ENCODE results near the gene TREM2. TPM values are rescaled to one million over a fixed set of nuclear protein-coding genes. Genes with fewer than 3 reads are reported as not detected.

Gene TREM2
- not detected in 2 replicates for total RNA-seq

GRCh38 chr6:41162687-41163418, at the start of gene TREM2:
Gene TREM2, minus strand, starts transcription at chr6:41163116. Its CDS starts 34 bp downstream, at chr6:41163082.

DNA sequence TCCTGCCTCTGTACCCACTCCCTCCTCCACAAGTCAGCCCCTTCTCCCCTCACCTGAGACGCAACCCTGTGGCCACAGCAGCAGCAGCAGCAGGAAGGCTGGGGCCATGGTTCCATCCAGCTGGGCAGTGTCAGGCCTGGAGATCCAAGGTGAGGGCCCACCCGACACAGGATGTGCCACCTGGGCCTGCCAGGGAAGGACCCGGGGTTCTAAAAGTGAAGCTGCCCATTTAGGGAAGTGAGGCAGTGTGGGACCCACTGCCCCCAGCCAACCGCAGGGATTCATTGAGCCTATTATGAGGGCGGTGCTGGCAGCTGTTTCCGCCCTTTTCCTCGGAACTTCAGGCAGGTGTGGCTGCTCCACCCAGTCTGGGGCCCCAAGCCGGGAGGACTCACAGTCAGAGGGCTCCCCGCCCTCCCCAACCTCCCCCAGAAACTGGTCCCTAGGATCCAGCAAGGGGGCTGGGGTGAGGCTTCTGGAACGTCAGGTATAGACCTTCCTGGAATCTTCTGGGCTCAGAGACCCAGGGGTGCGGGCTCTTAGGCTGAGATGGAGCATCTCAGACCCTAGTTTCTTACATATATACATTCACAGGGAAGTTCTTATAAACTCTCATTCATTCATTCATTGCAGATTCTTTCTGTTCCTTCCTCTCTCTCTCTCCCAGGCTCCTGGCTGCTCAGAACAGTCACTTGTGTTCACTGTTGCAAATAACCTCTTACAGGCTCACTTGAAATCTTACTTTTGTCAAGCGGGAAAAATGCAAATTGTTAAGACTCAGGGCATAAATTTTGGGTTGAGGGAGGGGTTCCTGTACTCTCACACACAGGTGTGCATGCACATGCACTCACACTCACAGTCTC, 38.2 kb upstream of the TREM2 start, which contains the start of gene TREML2:
Gene TREML2, minus strand, starts transcription at position 249 of the 863 bp plus-strand sequence. Its CDS starts 141 bp downstream, at position 108.

DNA sequence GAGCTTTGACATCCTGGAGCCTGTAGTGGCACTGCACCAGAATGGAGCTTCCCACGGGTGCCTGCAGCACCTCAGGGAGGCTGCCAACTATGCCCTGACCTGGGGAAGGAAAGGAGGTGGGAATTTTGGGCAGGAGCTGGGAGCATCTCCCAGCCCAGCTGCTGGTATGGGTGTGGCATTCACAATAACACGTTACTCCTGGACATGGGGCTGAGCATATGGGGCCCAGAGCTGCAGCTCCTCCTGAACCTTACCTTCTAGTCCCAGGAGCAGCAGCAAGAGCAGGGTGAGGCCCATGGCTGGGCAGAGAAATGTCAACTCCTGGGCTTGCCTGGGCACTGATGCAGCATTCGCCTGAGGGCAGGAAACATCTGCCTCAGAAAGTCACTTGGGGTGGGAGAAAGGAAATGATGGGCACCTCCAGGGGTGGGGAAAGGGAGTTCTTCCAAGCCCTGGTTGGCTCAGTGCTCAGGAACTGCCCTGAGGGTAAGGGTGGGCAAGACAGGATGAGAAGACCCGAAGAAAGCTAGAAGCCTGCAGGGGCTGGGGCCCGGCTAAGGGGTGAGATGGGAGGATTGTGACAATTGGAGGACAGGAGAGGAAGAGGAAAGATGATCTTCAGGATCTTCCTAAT, 8.8 kb downstream of the TREM2 start, which contains the start of gene TREML1:
Gene TREML1, minus strand, starts transcription at position 356 of the 634 bp plus-strand sequence. Its CDS starts 59 bp downstream, at position 297.

Other genes starting within 250 kb of the TREM2 start
- gene UNC5CL, start 123.9 kb downstream of the TREM2 start, total RNA-seq = not detected in 2 replicates
- not detected in 2 replicates for gene TSPO2, start 120.6 kb downstream of the TREM2 start, total RNA-seq
- gene APOBEC2, start 109.9 kb downstream of the TREM2 start, total RNA-seq = not detected in 2 replicates
- 4.3 and 5.2 TPM in 2 replicates for gene OARD1, start 90.8 kb downstream of the TREM2 start, total RNA-seq
- 8.5 and 9.8 TPM in 2 replicates for gene NFYA, start 90.1 kb downstream of the TREM2 start, total RNA-seq
- gene TREML1, start 8.8 kb downstream of the TREM2 start, total RNA-seq = not detected in 2 replicates
- not detected in 2 replicates for gene TREML2, start 38.0 kb upstream of the TREM2 start, total RNA-seq
- gene TREML4, start 65.2 kb upstream of the TREM2 start, total RNA-seq = not detected in 2 replicates
- not detected in 2 replicates for gene TREM1, start 123.6 kb upstream of the TREM2 start, total RNA-seq
- gene NCR2, start 172.5 kb upstream of the TREM2 start, total RNA-seq = not detected in 2 replicates

Data from mammary microvascular endothelial cell (primary cell).